Mucosa of descending colon (tissue), 3 donors: ENCODE data around the gene ELF3. TPM values are rescaled to one million over a fixed set of nuclear protein-coding genes. Genes with fewer than 3 reads are reported as not detected.
A peak's percentile ranks its signal among the peaks of the same experiment; 100 is the strongest.

Source experiments
- ATAC-seq: fragments of 200-7000 bp; cut with Tn5 transposase; one replicate; pipeline ENCODE4 v1.9.1; 2020; ENCODE audit warnings: mild to moderate bottlenecking, moderate library complexity
- DNase-seq, 3 donors: peaks; one replicate each; pipeline ENCODE4 v3.0.0-alpha.2; 2020
- H3K36me3 ChIP-seq: fragments of 200-600 bp; one replicate; pipeline ENCODE4 v1.8.0; 2021; ENCODE audit warnings: low read depth, mild to moderate bottlenecking
- H3K4me1 ChIP-seq: fragments of 200-600 bp; one replicate; pipeline ENCODE4 v1.8.0; 2021; ENCODE audit warnings: low read depth, mild to moderate bottlenecking
- H3K4me3 ChIP-seq: fragments of 200-600 bp; one replicate; pipeline ENCODE4 v1.8.0; 2021; ENCODE audit warnings: mild to moderate bottlenecking
- H3K9me3 ChIP-seq: fragments of 200-600 bp; one replicate; pipeline ENCODE4 v1.8.0; 2021; ENCODE audit warnings: mild to moderate bottlenecking
- intact Hi-C, 2 donors: fragments of 100-400 bp; cut with DNase I in 1 of 2; cut with micrococcal nuclease in 1 of 2; formaldehyde crosslinking; loops; one replicate each; pipeline versions ENCODE4 v1.11.0 to v1.11.1; 2022; cut with DNase I, micrococcal nuclease
- total RNA-seq, 3 donors: library from RNA; stranded (reverse); fragmentation: NEBNext Ultra II Directional in 2 of 3; extraction: Animal tissue kit (Norgen Biotek cat#: 25700) in 2 of 3; gene quantifications; one replicate each; pipeline versions ENCODE4 v1.2.1 to v1.2.4, GENCODE V29; 2021 to 2023
- TF ChIP-seq, protein P1 (sequence below): fragments of 200-600 bp; IDR thresholded peaks from one replicate; pipeline ENCODE4 v1.8.0; 2022; ENCODE audit warnings: antibody characterized with exemption, mild to moderate bottlenecking
- donor health status: DM: no; HTN: no; CAD: no; lungs with moderate emphysema.
- donor health status: DM: no; HTN: no; CAD: no.
- donor health status: DM: no; HTN: yes; CAD: no.

Gene ELF3
- total RNA-seq, 3 donors from 2014 or later: 623 to 1,741 (median 1,105) TPM

DNA sequence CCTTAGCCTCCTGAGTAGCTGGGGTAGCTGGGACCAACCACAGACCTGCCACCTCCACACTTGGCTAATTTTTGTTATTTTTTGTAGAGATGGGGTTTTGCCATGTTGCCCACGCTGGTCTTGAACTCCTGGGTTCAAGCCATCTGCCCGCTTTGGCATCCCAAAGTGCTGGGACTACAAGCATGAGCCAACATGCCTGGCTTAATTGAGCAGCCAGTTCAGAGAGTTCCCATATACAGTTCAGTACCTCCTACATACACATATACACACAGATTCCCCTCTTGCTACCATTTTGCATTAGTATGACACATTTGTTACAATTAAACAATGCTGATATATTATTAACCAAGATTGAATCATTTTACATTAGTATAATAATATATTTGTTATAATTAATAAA lies 25.0 kb upstream of the ELF3 start:
- Histone ChIP-seq H3K36me3 (peaks cover 2% of the 10 kb centered on the region), H3K9me3 (no peaks in the 10 kb centered on the region), H3K4me3 (no peak overlapping the region), H3K4me1 (peaks cover 4% of the 10 kb centered on the region)
- DNase-seq: no peak
- ATAC-seq: no peak
- TF ChIP-seq, protein P1, sequence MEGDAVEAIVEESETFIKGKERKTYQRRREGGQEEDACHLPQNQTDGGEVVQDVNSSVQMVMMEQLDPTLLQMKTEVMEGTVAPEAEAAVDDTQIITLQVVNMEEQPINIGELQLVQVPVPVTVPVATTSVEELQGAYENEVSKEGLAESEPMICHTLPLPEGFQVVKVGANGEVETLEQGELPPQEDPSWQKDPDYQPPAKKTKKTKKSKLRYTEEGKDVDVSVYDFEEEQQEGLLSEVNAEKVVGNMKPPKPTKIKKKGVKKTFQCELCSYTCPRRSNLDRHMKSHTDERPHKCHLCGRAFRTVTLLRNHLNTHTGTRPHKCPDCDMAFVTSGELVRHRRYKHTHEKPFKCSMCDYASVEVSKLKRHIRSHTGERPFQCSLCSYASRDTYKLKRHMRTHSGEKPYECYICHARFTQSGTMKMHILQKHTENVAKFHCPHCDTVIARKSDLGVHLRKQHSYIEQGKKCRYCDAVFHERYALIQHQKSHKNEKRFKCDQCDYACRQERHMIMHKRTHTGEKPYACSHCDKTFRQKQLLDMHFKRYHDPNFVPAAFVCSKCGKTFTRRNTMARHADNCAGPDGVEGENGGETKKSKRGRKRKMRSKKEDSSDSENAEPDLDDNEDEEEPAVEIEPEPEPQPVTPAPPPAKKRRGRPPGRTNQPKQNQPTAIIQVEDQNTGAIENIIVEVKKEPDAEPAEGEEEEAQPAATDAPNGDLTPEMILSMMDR: no peak
- intact Hi-C loops: no loop called here

DNA sequence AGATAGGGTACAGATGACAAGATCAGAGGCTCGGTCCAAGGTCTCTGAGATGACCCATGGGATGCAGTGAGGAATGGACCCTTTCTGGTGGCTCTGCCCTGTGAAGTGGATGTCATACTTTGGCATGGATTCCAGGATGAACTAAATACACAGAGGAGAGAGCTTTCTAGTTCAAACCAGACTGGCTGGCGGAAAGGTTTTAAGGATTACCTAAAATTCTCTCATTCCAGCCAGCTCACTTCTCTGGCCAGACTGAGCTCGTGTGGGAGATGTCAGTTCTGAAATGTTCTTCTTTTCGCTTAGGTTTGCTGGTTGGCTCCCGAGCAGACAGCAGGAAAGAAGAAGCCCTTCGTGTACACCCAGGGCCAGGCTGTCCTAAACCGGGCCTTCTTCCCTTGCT lies 21.8 kb upstream of the ELF3 start:
- TF ChIP-seq, protein P1: no peak
- DNase-seq (no peak), ATAC-seq (no peak)
- intact Hi-C loops: no loop called here
- Histone ChIP-seq H3K4me3 (no peak overlapping the region), H3K4me1 (peaks cover 2% of the 10 kb centered on the region), H3K9me3 (no peaks in the 10 kb centered on the region), H3K36me3 (peaks cover 8% of the 10 kb centered on the region)

DNA sequence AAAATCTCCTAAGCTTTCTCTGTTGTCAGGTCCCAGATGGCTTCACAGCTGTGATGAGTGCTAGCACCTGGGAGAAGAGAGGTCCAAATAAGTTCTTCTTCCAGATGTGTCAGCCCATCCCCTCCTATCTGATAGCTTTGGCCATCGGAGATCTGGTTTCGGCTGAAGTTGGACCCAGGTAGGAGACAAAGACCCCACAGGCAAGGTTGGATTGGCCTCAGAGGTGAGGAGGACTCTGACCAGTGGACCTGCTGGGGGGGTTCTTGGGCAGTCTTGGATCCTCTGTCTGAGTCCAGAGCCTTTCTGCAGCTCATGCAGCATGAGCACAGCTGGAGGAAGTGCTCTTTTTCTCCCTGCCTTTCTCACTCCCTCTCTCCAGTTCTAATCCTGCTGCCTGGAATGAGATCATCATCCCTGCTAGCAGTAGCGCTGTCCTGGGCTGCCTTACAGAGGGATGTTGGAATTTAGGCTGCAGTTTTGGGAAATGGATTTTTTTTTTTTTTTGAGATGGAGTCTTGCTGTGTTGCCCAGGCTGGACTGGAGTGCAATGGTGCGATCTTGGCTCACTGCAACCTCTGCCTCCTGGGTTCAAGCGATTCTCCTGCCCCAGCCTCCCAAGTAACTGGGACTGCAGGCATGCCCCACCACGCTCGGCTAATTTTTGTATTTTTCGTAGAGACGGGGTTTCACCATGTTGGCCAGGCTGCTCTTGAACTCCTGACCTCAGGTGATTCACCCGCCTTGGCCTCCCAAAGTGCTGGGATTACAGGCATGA lies 20.8 kb upstream of the ELF3 start:
- DNase-seq: no peak
- Histone ChIP-seq H3K4me1 (no peaks in the 10 kb centered on the region), H3K9me3 (no peaks in the 10 kb centered on the region), H3K36me3 (peaks cover 8% of the 10 kb centered on the region), H3K4me3 (no peak overlapping the region)
- intact Hi-C loops: no loop called here
- TF ChIP-seq, protein P1: no peak
- ATAC-seq: no peak

DNA sequence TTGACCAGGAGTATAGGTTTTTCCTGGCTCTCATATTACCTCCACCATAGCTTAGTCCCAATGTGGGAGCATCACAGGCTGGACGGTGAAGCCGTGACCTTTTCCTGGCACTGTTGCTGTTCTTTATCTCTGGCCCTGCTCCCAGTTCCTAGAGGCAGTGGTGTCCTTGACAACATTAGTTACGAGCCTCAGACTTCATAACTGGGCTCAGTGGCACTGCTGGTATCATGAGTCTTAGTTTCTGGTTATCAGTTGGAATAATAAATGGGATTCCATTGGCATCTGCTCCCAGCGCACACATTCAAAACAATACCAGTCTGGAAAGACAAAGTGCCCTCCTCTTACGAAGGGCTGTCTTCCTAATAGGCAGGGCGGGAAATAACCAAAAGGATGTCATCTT lies 20.0 kb upstream of the ELF3 start:
- intact Hi-C loops: no loop called here
- Histone ChIP-seq H3K4me3 (no peak overlapping the region), H3K36me3 (peaks cover 8% of the 10 kb centered on the region), H3K4me1 (no peaks in the 10 kb centered on the region), H3K9me3 (no peaks in the 10 kb centered on the region)
- no peak for ATAC-seq
- DNase-seq: no peak
- TF ChIP-seq, protein P1: no peak

DNA sequence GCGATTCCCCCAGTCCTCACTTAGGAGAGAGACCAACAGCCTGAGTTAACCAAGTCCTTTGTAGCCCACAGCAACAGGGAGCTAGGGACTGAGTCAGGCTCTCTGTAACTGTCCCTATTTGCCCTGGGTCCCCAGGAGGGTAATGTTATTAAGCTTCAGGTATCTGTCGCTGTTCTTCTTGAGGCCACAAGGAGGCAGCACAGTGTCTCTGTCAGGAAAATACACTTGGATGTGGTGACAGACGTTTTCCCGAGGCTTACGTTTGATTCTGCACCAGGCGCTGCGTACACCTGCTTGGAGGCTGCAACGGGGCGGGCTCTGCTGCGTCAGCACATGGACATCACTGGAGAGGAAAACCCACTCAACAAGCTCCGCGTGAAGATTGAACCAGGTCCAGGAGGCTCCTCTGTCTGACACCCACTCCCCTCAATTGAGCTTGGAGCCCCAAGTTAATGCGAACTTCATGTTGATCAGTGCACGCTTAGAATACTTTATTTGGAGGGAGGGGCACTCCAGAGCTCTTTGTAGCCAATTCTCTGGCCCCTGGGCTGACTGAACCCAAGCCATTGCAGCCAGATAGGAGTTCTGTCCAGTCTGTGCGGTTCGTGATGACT lies 10.7 kb upstream of the ELF3 start:
- H3K36me3 ChIP-seq: peaks cover 23% of the 10 kb centered on the region
- TF ChIP-seq, protein P1: peak; percentile 70
- intact Hi-C loops: loop anchor here in 1 of 2 donors (10.0 kb wide), 1 partner anchor 115 kb away; no protein-coding TSS in a partner anchor
- peak in 2 of 3 donors; percentile 46 to 50 for DNase-seq
- H3K4me3 ChIP-seq: no peak overlapping the region
- H3K4me1 ChIP-seq: no peaks in the 10 kb centered on the region
- peak; percentile 93 for ATAC-seq
- H3K9me3 ChIP-seq: no peaks in the 10 kb centered on the region
